Measurements from ENCODE around the gene OPHN1. TPM values are rescaled to one million over a fixed set of nuclear protein-coding genes. Genes with fewer than 3 reads are reported as not detected.

Gene OPHN1
- total RNA-seq, 4 donors from 2014 or later: 6.9 to 14.0 (median 10.2) TPM

- no peak overlapping the region for H3K27ac ChIP-seq
- no peak for ATAC-seq
- H3K27me3 ChIP-seq: no peaks in the 10 kb centered on the region
- H3K9me3 ChIP-seq: no peaks in the 10 kb centered on the region
- no peaks in the 10 kb centered on the region for H3K36me3 ChIP-seq
- H3K4me3 ChIP-seq: no peak overlapping the region
- 55% methylated on average over 4 of the region's 8 CpGs; no CpG with 5 or more reads in 1 of the 2 donors for WGBS, 2 donors (ENCODE audit: low coverage in 1 of 2)
- TF ChIP-seq POLR2AphosphoS5 (IDR thresholded peaks at IDR 0.05) (no peak), EP300 (IDR thresholded peaks at IDR 0.05) (no peak), CTCF (IDR thresholded peaks at IDR 0.05) (no peak)
- no peaks in the 10 kb centered on the region for H3K4me1 ChIP-seq
These were observed 21.3 kb upstream of the OPHN1 start for GRCh38 chrX:68454476-68455150.

GRCh38 chrX:68451720-68452119 is 18.4 kb upstream of the OPHN1 start:
- Histone ChIP-seq H3K27me3 (no peaks in the 10 kb centered on the region), H3K36me3 (no peaks in the 10 kb centered on the region), H3K4me1 (no peaks in the 10 kb centered on the region), H3K27ac (no peak overlapping the region), H3K9me3 (no peaks in the 10 kb centered on the region), H3K4me3 (no peak overlapping the region)
- ATAC-seq: no peak
- WGBS, 2 donors (ENCODE audit: low coverage in 1 of 2): 51% methylated on average over 6 of the region's 8 CpGs; no CpG with 5 or more reads in 1 of the 2 donors
- no peak for TF ChIP-seq POLR2A (IDR thresholded peaks at IDR 0.05)
- no peak for TF ChIP-seq EP300 (IDR thresholded peaks at IDR 0.05)
- TF ChIP-seq POLR2AphosphoS5 (IDR thresholded peaks at IDR 0.05): no peak
- no peak for TF ChIP-seq CTCF (IDR thresholded peaks at IDR 0.05)

- WGBS, 2 donors (ENCODE audit: low coverage in 1 of 2): 52 to 64% methylated on average over 4 to 5 of the region's 6 CpGs
- H3K27me3 ChIP-seq: no peaks in the 10 kb centered on the region
- H3K36me3 ChIP-seq: no peaks in the 10 kb centered on the region
- H3K4me1 ChIP-seq: peaks cover 0 to 16% (median 0%) of the 10 kb centered on the region in 3 donors
- no peak overlapping the region for H3K27ac ChIP-seq
- ATAC-seq: no peak
- H3K4me3 ChIP-seq: no peak overlapping the region
- TF ChIP-seq CTCF (IDR thresholded peaks at IDR 0.05): no peak
- TF ChIP-seq POLR2AphosphoS5 (IDR thresholded peaks at IDR 0.05): no peak
- H3K9me3 ChIP-seq: no peaks in the 10 kb centered on the region
These were observed 10.0 kb upstream of the OPHN1 start for GRCh38 chrX:68443155-68443868.

DNA sequence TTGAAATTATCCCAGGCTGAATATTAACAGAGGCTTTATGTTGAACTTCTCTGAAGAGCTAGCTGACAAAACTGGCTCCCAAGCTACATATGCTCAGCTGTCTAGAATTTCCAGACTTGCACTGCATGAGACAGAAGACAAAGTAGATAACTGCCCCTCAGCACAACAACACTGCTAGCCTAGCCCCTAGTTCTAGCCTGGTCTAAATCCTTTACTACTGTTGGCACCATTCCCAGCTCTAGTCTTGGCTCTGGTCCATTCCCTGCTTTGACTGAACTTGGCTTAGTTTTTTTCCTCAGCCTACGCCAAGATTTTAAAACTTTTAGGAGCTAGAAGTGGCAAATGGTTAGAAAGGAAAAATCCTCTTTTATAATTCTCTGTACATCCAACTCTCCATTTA is 7.6 kb upstream of the OPHN1 start:
- H3K27me3 ChIP-seq: no peaks in the 10 kb centered on the region
- ATAC-seq: peak; percentile 51
- H3K27ac ChIP-seq: peak overlapping the region in 2 of 4 donors; percentile 30 to 44
- no peaks in the 10 kb centered on the region for H3K36me3 ChIP-seq
- peaks cover 0 to 16% (median 0%) of the 10 kb centered on the region in 3 donors for H3K4me1 ChIP-seq
- TF ChIP-seq POLR2AphosphoS5 (IDR thresholded peaks at IDR 0.05) (peak; percentile 10), CTCF (IDR thresholded peaks at IDR 0.05) (no peak)
- WGBS, 2 donors (ENCODE audit: low coverage in 1 of 2): 0% methylated on average over 1 of the region's 1 CpG
- H3K9me3 ChIP-seq: no peaks in the 10 kb centered on the region
- no peak overlapping the region for H3K4me3 ChIP-seq

DNA sequence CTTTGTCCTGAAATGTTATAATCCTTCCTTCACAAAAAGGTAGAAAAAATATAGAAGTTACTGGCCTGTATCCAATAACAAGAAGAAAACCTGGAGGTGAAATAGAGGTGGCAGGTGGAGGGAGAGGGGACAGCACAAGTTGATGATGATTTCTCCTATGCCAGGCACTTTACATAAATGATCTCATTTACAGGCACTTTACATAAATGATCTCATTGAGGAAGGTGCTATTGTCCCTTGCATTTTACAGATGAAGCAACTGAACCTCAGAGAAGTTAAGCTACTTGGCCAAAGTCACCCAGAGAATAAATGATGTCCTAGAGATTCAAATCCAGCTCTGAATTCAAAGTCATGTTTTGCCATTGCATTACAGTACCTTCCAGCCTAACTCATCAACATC is 7.1 kb upstream of the OPHN1 start:
- no peak for TF ChIP-seq POLR2A (IDR thresholded peaks at IDR 0.05)
- no peak for TF ChIP-seq CTCF (IDR thresholded peaks at IDR 0.05)
- no peak for TF ChIP-seq POLR2AphosphoS5 (IDR thresholded peaks at IDR 0.05)
- TF ChIP-seq EP300 (IDR thresholded peaks at IDR 0.05): no peak
- H3K4me1 ChIP-seq: peaks cover 0 to 16% (median 0%) of the 10 kb centered on the region in 3 donors
- no peaks in the 10 kb centered on the region for H3K9me3 ChIP-seq
- no peak overlapping the region for H3K4me3 ChIP-seq
- no peaks in the 10 kb centered on the region for H3K36me3 ChIP-seq
- ATAC-seq: no peak
- peak overlapping the region in 2 of 4 donors; percentile 30 to 44 for H3K27ac ChIP-seq
- H3K27me3 ChIP-seq: no peaks in the 10 kb centered on the region

Measured in gastroesophageal sphincter (tissue), 4 donors.